ENCODE measurements around the gene INPP1.
"Not testable (repeated sequence)": the region's sequence is repeated elsewhere in the genome, so short reads cannot be mapped to it uniquely, and the experiment has no call there.

The INPP1 gene

GRCh38 chr2:190343536-190344275 is at the start of gene INPP1:
Gene INPP1, plus strand, starts transcription at chr2:190343589. Its CDS starts 16,514 bp downstream, at chr2:190360103.
- peak; percentile 63 for DNase-seq (ENCODE audit: low spot score)

GRCh38 chr2:190297880-190298279 is 45.5 kb upstream of the INPP1 start:
- DNase-seq (ENCODE audit: low spot score): not testable (repeated sequence)

- DNase-seq (ENCODE audit: low spot score): no peak
Observed at GRCh38 chr2:190301032-190301431, 42.4 kb upstream of the INPP1 start.

- no peak for DNase-seq (ENCODE audit: low spot score)
Observed at GRCh38 chr2:190302052-190302451, 41.3 kb upstream of the INPP1 start.

GRCh38 chr2:190303647-190304046 is 39.7 kb upstream of the INPP1 start:
- no peak for DNase-seq (ENCODE audit: low spot score)

GRCh38 chr2:190304404-190304803 is 39.0 kb upstream of the INPP1 start:
- DNase-seq (ENCODE audit: low spot score): no peak

- DNase-seq (ENCODE audit: low spot score): no peak
Observed at GRCh38 chr2:190308031-190308430, 35.4 kb upstream of the INPP1 start.

- no peak for DNase-seq (ENCODE audit: low spot score)
Observed at GRCh38 chr2:190311893-190312634, 31.3 kb upstream of the INPP1 start.

- DNase-seq (ENCODE audit: low spot score): not testable (repeated sequence)
Observed at GRCh38 chr2:190312635-190313025, 30.8 kb upstream of the INPP1 start.

GRCh38 chr2:190313880-190314279 is 29.5 kb upstream of the INPP1 start:
- DNase-seq (ENCODE audit: low spot score): no peak

GRCh38 chr2:190315273-190315672 is 28.1 kb upstream of the INPP1 start:
- no peak for DNase-seq (ENCODE audit: low spot score)

- peak; percentile 4 for DNase-seq (ENCODE audit: low spot score)
Observed at GRCh38 chr2:190318514-190318913, 24.9 kb upstream of the INPP1 start.

- DNase-seq (ENCODE audit: low spot score): peak; percentile 38
Observed at GRCh38 chr2:190318931-190319554, 24.3 kb upstream of the INPP1 start.

- peak; percentile 99 for DNase-seq (ENCODE audit: low spot score)
Observed at GRCh38 chr2:190319555-190320498, 23.6 kb upstream of the INPP1 start, which contains the start of gene HIBCH. Gene HIBCH, minus strand, starts transcription at chr2:190319826. Its CDS starts 76 bp downstream, at chr2:190319750.

GRCh38 chr2:190320696-190321095 is 22.7 kb upstream of the INPP1 start:
- no peak for DNase-seq (ENCODE audit: low spot score)

- DNase-seq (ENCODE audit: low spot score): no peak
Observed at GRCh38 chr2:190323406-190323805, 20.0 kb upstream of the INPP1 start.

- no peak for DNase-seq (ENCODE audit: low spot score)
Observed at GRCh38 chr2:190325588-190325987, 17.8 kb upstream of the INPP1 start.

- DNase-seq (ENCODE audit: low spot score): no peak
Observed at GRCh38 chr2:190327867-190328572, 15.4 kb upstream of the INPP1 start.

GRCh38 chr2:190328573-190329147 is 14.7 kb upstream of the INPP1 start:
- DNase-seq (ENCODE audit: low spot score): no peak

- no peak for DNase-seq (ENCODE audit: low spot score)
Observed at GRCh38 chr2:190333395-190333794, 10.0 kb upstream of the INPP1 start.

GRCh38 chr2:190333928-190334327 is 9.5 kb upstream of the INPP1 start:
- DNase-seq (ENCODE audit: low spot score): no peak
